Thyroid gland (tissue), 4 donors: Measurements from ENCODE around the gene RTN1. TPM values are rescaled to one million over a fixed set of nuclear protein-coding genes. Genes with fewer than 3 reads are reported as not detected.

Source experiments
- DNase-seq, 2 donors: peaks; one replicate each; pipeline ENCODE4 v3.0.0-alpha.2; 2019
- H3K27ac ChIP-seq, 3 donors: fragments of 200-600 bp; sonication (generic); 1 replicate in 2 of 3; 2 replicates in 1 of 3; pipeline ENCODE4 v1.5.1; 2016 to 2019; ENCODE audit warnings: mild to moderate bottlenecking in 1 of 3, moderate library complexity in 1 of 3
- H3K27me3 ChIP-seq: fragments of 200-600 bp; sonication (generic); one replicate; pipeline ENCODE4 v1.5.1; 2019
- H3K36me3 ChIP-seq, 2 donors: fragments of 200-600 bp; sonication (generic); one replicate each; pipeline ENCODE4 v1.5.1; 2016 to 2019
- H3K4me1 ChIP-seq, 2 donors: fragments of 200-600 bp; sonication (generic); one replicate each; pipeline ENCODE4 v1.5.1; 2017 to 2019
- H3K4me3 ChIP-seq, 3 donors: fragments of 200-600 bp; sonication (generic); replicated peaks in 1 of 3; 1 replicate in 2 of 3; 2 replicates in 1 of 3; pipeline ENCODE4 v1.5.1; 2016; ENCODE audit warnings: mild to moderate bottlenecking in 1 of 3
- H3K9me3 ChIP-seq: fragments of 200-600 bp; sonication (generic); one replicate; pipeline ENCODE4 v1.5.1; 2017
- POLR2A ChIP-seq, 2 donors: fragments of 450-650 bp; IDR thresholded peaks; one replicate each; pipeline ENCODE4 v1.6.1; 2017; ENCODE audit warnings: antibody characterized with exemption in 2 of 2, mild to moderate bottlenecking in 2 of 2, moderate library complexity in 1 of 2
- WGBS, 2 donors: methylation state at CpG; one replicate each; pipeline ENCODE4 v1.1.5; 2017; 5-methylcytosine and 5-hydroxymethylcytosine counted together
- intact Hi-C: fragments of 100-400 bp; cut with DNase I; formaldehyde crosslinking; loops from one replicate; pipeline ENCODE4 v1.15.1; 2023
- total RNA-seq, 4 donors: library from RNA; depleted of rRNA; stranded (reverse); fragments of >200 nt; gene quantifications; one replicate each; pipeline ENCODE4 v1.2.3, GENCODE V29; 2016
- TF ChIP-seq, protein P1 (sequence below), 6 experiments: fragments of 200-600 bp in 3 of 6; fragments of 450-650 bp in 3 of 6; sonication (generic) in 3 of 6; IDR thresholded peaks; one replicate each; pipeline ENCODE4 v1.5.1; 2016 to 2019; ENCODE audit warnings: antibody characterized with exemption in 6 of 6, mild to moderate bottlenecking in 2 of 6, inconsistent platforms in 1 of 6, moderate library complexity in 1 of 6

RTN1 gene
- total RNA-seq, 4 donors from 2014 or later = 3.8 to 20.8 (median 9.6) TPM

DNA sequence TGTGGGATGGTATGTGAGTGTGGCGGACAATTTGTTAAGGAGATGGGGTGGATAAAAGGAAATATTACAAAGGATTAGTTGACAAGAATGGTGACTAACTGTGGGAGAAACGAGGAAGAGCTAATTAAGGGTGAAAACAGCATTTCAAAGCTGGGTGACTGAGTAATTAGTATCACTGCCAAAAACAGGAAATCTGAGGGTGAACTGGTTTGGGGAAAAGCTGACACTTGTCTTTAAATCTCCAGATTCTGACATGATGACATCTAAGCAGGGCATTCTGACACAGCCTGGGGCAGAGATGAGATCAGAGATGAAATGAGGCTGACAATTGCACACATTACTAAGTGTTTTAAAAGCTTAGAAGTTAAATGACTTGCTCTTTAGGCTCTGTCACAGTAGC is 251.5 kb downstream of the RTN1 start:
- Histone ChIP-seq H3K9me3 (no peaks in the 10 kb centered on the region), H3K4me3 (no peak overlapping the region), H3K4me1 (no peaks in the 10 kb centered on the region), H3K27ac (no peak overlapping the region), H3K27me3 (no peaks in the 10 kb centered on the region), H3K36me3 (no peaks in the 10 kb centered on the region)
- intact Hi-C loops = no loop called here
- DNase-seq = no peak
- 57 to 72% methylated on average over 2 of the region's 2 CpGs for WGBS, 2 donors
- TF ChIP-seq, protein P1, sequence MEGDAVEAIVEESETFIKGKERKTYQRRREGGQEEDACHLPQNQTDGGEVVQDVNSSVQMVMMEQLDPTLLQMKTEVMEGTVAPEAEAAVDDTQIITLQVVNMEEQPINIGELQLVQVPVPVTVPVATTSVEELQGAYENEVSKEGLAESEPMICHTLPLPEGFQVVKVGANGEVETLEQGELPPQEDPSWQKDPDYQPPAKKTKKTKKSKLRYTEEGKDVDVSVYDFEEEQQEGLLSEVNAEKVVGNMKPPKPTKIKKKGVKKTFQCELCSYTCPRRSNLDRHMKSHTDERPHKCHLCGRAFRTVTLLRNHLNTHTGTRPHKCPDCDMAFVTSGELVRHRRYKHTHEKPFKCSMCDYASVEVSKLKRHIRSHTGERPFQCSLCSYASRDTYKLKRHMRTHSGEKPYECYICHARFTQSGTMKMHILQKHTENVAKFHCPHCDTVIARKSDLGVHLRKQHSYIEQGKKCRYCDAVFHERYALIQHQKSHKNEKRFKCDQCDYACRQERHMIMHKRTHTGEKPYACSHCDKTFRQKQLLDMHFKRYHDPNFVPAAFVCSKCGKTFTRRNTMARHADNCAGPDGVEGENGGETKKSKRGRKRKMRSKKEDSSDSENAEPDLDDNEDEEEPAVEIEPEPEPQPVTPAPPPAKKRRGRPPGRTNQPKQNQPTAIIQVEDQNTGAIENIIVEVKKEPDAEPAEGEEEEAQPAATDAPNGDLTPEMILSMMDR (IDR thresholded peaks at IDR 0.05) = no peak
- no peak for TF ChIP-seq POLR2A (IDR thresholded peaks at IDR 0.05)

DNA sequence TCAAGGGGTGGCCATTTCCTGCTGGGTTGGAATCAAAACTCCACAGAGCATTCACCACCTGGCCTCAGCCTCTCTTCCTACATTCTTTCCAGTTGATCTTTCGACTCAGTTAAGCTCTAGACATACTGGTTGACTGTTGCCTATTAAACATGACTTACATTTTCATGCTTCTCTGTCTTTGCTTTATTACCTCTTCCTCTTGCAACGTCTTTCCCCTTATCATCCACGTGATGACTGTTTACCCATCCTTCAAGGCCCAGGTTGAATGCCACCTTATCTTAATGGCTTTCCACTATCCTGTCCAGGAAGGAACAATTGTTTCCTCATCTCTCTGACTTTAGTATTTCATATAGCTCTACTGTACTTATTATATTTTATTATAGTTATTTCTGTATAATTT is 269.5 kb downstream of the RTN1 start:
- Histone ChIP-seq H3K27ac (no peak overlapping the region), H3K9me3 (no peaks in the 10 kb centered on the region), H3K4me1 (no peaks in the 10 kb centered on the region), H3K4me3 (no peak overlapping the region), H3K36me3 (no peaks in the 10 kb centered on the region), H3K27me3 (no peaks in the 10 kb centered on the region)
- no peak for TF ChIP-seq POLR2A (IDR thresholded peaks at IDR 0.05)
- TF ChIP-seq, protein P1 (IDR thresholded peaks at IDR 0.05) = no peak
- 55 to 71% methylated on average over 3 of the region's 3 CpGs for WGBS, 2 donors
- no peak for DNase-seq
- intact Hi-C loops = no loop called here

DNA sequence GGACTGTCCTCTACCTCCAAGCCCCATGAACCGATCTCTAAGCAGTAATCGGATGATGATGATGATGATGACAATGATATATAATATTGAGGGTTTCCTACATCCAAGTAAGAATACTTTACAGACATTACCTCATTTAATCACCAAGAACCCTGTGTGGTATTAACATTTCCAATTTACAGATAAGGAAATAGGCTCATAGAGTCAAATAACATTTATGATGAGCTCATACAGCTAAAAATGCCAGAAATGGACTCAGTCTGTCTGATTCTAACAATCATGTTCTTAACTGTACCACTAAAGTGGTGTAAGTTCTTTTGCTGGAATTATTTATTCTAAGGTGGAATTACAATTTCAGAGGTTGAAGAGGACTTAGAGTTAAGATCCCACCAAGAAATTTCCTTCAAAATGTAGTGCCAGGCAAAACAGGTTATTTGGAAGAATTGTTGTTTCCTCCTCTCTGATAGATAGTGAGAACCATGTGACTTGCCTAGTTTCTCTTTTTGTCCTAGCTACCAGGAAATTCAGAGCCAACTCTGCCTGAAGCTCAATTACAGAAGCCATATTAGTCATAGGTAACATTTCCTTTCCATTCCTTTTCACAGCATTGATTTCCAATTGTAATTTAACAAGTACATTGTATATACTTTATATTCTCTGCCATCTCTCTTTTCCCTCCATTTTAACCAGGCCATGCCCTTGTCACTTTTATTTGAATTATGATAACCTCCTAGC is 270.2 kb downstream of the RTN1 start:
- intact Hi-C loops = no loop called here
- 84 to 87% methylated on average over 2 of the region's 2 CpGs for WGBS, 2 donors
- H3K4me1 ChIP-seq = no peaks in the 10 kb centered on the region
- no peak overlapping the region for H3K4me3 ChIP-seq
- no peak for DNase-seq
- H3K9me3 ChIP-seq = no peaks in the 10 kb centered on the region
- TF ChIP-seq, protein P1 (IDR thresholded peaks at IDR 0.05) = no peak
- TF ChIP-seq POLR2A (IDR thresholded peaks at IDR 0.05) = no peak
- H3K27me3 ChIP-seq = no peaks in the 10 kb centered on the region
- H3K27ac ChIP-seq = no peak overlapping the region
- no peaks in the 10 kb centered on the region for H3K36me3 ChIP-seq

DNA sequence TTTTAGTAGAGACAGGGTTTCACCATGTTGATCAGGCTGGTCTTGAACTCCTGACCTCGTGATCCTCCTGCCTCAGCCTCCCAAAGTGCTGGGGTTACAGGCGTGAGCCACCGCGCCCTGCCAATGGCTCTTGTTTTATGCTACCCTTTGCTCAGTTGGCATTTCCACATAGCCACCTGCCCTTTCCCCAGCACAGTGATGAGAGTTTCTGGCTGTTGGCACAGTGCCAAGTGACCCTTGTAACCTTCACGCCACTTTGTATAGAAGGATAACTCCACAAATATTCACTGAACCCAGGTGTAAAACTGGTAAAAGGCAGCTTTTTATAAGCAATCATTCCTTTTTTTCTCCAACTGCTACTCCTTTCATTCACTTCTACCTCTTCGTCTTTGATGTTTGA is 275.5 kb downstream of the RTN1 start:
- H3K27ac ChIP-seq = no peak overlapping the region
- no peaks in the 10 kb centered on the region for H3K36me3 ChIP-seq
- TF ChIP-seq POLR2A (IDR thresholded peaks at IDR 0.05) = no peak
- TF ChIP-seq, protein P1 (IDR thresholded peaks at IDR 0.05) = no peak
- intact Hi-C loops = no loop called here
- no peaks in the 10 kb centered on the region for H3K27me3 ChIP-seq
- WGBS, 2 donors = 90 to 91% methylated on average over 6 of the region's 6 CpGs
- no peak for DNase-seq
- no peaks in the 10 kb centered on the region for H3K9me3 ChIP-seq
- no peaks in the 10 kb centered on the region for H3K4me1 ChIP-seq
- no peak overlapping the region for H3K4me3 ChIP-seq

DNA sequence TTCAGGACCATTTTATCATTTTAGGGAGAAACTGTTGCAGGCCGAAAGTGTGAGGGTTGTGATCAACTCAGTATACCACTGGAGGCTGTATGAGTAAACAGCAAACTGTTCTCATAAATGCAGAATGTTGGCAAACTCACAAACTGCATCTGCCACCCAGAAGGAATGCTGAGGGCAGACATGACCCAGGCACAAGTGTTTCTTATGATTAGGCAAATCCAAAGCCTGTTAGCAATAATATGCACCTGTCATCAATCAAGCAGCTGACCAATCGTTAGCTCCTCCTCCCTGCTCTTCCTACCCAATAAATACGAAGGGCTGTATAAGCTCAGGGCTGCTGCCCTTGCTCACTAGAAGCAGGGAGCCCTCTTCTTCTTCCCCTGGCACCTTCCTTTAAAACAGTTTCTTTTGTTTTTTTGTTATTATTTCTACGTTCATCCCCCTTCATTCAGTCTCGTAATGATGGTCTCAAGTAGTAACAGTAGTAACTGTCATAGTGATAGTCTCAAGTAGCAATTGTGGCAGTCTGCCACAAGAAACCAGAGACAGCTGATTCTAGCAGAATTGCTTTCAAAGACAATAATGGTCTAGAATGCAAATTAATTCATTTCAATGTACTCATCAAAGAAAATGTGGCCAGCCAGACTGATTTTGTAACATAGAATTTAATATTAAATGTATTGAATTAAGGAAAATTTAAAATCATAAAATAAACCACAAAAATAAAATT is 278.8 kb downstream of the RTN1 start:
- TF ChIP-seq, protein P1 (IDR thresholded peaks at IDR 0.05) = no peak
- TF ChIP-seq POLR2A (IDR thresholded peaks at IDR 0.05) = no peak
- no peaks in the 10 kb centered on the region for H3K36me3 ChIP-seq
- no peaks in the 10 kb centered on the region for H3K27me3 ChIP-seq
- H3K4me1 ChIP-seq = no peaks in the 10 kb centered on the region
- H3K27ac ChIP-seq = no peak overlapping the region
- WGBS, 2 donors = 90 to 91% methylated on average over 5 of the region's 5 CpGs
- intact Hi-C loops = no loop called here
- no peaks in the 10 kb centered on the region for H3K9me3 ChIP-seq
- H3K4me3 ChIP-seq = no peak overlapping the region
- DNase-seq = no peak
